Keratinocyte (primary cell): ENCODE results near the gene SPAG5. TPM values are rescaled to one million over a fixed set of nuclear protein-coding genes. Genes with fewer than 3 reads are reported as not detected.

ENCODE experiments used
- DNase-seq: peaks from one replicate; pipeline ENCODE4 v3.0.0-alpha.2; 2011; ENCODE audit warnings: low read depth, missing footprints, low spot score
- FAIRE-seq: peaks from 2 replicates; lab custom pipeline; 2011; peaks lifted over from hg19 to GRCh38; lab: Jason Lieb, UNC
- H2AFZ ChIP-seq: 2 replicates; pipeline ENCODE4 v1.6.0; 2012; ENCODE audit warnings: low read length, control low read depth, inconsistent platforms; ENCODE audit not compliant: control insufficient read depth
- H3K27ac ChIP-seq: 2 replicates; pipeline ENCODE4 v1.5.1; 2011; ENCODE audit warnings: low read length; ENCODE audit not compliant: control insufficient read depth, insufficient read depth
- H3K27me3 ChIP-seq: 3 replicates; pipeline ENCODE4 v1.6.0; 2011; ENCODE audit warnings: low read length; ENCODE audit not compliant: control insufficient read depth, insufficient read depth; ENCODE audit errors: extremely low read depth
- H3K36me3 ChIP-seq, 2 experiments: 2 replicates in 1 of 2; 3 replicates in 1 of 2; pipeline ENCODE4 v1.5.1; 2011; ENCODE audit warnings: low read length in 2 of 2, mild to moderate bottlenecking in 1 of 2; ENCODE audit not compliant: control insufficient read depth in 2 of 2, insufficient read depth in 2 of 2; ENCODE audit errors: extremely low read depth in 1 of 2
- H3K4me1 ChIP-seq: 3 replicates; pipeline ENCODE4 v1.5.1; 2011; ENCODE audit warnings: low read length; ENCODE audit not compliant: control insufficient read depth, insufficient read depth; ENCODE audit errors: extremely low read depth
- H3K4me2 ChIP-seq: 3 replicates; pipeline ENCODE4 v1.6.0; 2011; ENCODE audit warnings: low read depth, low read length; ENCODE audit not compliant: control insufficient read depth, insufficient read depth; ENCODE audit errors: extremely low read depth
- H3K4me3 ChIP-seq, 3 experiments: fragments of 200-600 bp in 1 of 3; sonication (generic) in 1 of 3; 2 replicates in 2 of 3; 3 replicates in 1 of 3; pipeline ENCODE4 v1.5.1; 2011 to 2016; ENCODE audit warnings: low read length in 3 of 3, mild to moderate bottlenecking in 3 of 3, control low read depth in 2 of 3, inconsistent platforms in 1 of 3, low read depth in 1 of 3, mixed read lengths in 1 of 3, mixed run types in 1 of 3, moderate library complexity in 1 of 3; ENCODE audit not compliant: control insufficient read depth in 2 of 3, insufficient read depth in 2 of 3; ENCODE audit errors: extremely low read depth in 1 of 3
- H3K79me2 ChIP-seq: 2 replicates; pipeline ENCODE4 v1.6.0; 2012; ENCODE audit warnings: low read length; ENCODE audit not compliant: control insufficient read depth, insufficient read depth
- H3K9ac ChIP-seq: 3 replicates; pipeline ENCODE4 v1.6.0; 2011; ENCODE audit warnings: low read length; ENCODE audit not compliant: control insufficient read depth, insufficient read depth; ENCODE audit errors: extremely low read depth
- H3K9me1 ChIP-seq: 3 replicates; pipeline ENCODE4 v1.6.0; 2011; ENCODE audit warnings: low read length; ENCODE audit not compliant: control insufficient read depth, insufficient read depth; ENCODE audit errors: extremely low read depth
- H3K9me3 ChIP-seq: 2 replicates; pipeline ENCODE4 v1.5.1; 2012; ENCODE audit warnings: low read depth, low read length; ENCODE audit not compliant: control insufficient read depth
- H4K20me1 ChIP-seq: 3 replicates; pipeline ENCODE4 v1.6.0; 2011; ENCODE audit warnings: low read length; ENCODE audit not compliant: control insufficient read depth, insufficient read depth; ENCODE audit errors: extremely low read depth
- EZH2 ChIP-seq: IDR thresholded peaks from one replicate; pipeline ENCODE4 v1.6.1; 2012; ENCODE audit warnings: inconsistent platforms, mild to moderate bottlenecking, low read length, moderate library complexity
- dilution Hi-C: fragments of 300-500 bp; cut with MboI; formaldehyde crosslinking; loops from one replicate; pipeline ENCODE4 v1.7.0; 2020; ENCODE audit warnings: low sequenced_read_pairs; ENCODE audit not compliant: extremely low pct_ligation_motif_present
- polyA plus RNA-seq, 5 experiments: library from polyadenylated mRNA; depleted of rRNA in 3 of 5; stranded (reverse) in 3 of 5; stranded (forward) in 1 of 5; unstranded in 1 of 5; fragments of >200 nt; gene quantifications; 1 replicate in 1 of 5; 2 replicates in 3 of 5; 3 replicates in 1 of 5; pipeline versions ENCODE4 v1.2.1 to v1.2.3, GENCODE V29; 2011 to 2012; ENCODE audit warnings: missing spikeins in 2 of 5, low read depth in 1 of 5, low replicate concordance in 1 of 5
- TF ChIP-seq, protein P1 (sequence below), 3 experiments: IDR thresholded peaks in 1 of 3; conservative IDR thresholded peaks in 1 of 3; optimal IDR thresholded peaks in 1 of 3; 2 replicates in 2 of 3; 3 replicates in 1 of 3; pipeline versions ENCODE3 to v1.5.1; 2011; ENCODE audit warnings: low read length in 3 of 3, mild to moderate bottlenecking in 3 of 3, moderate library complexity in 2 of 3, control low read depth in 1 of 3, inconsistent platforms in 1 of 3; ENCODE audit not compliant: insufficient read depth in 2 of 3; ENCODE audit errors: extremely low read depth in 1 of 3

Gene SPAG5
- polyA plus RNA-seq, 1 donor (not counting 4 experiments of a cell fraction or from before 2014, with no cell fraction given), result 21.1 TPM

- dilution Hi-C loops, result no loop called here
- H3K4me2 ChIP-seq, result no peak overlapping the region
- no peak overlapping the region for H3K9ac ChIP-seq
- no peak for FAIRE-seq
- no peaks in the 10 kb centered on the region for H3K9me3 ChIP-seq
- H3K27ac ChIP-seq, result no peak overlapping the region
- H3K27me3 ChIP-seq, result no peaks in the 10 kb centered on the region
- no peak for TF ChIP-seq EZH2
- TF ChIP-seq, protein P1, sequence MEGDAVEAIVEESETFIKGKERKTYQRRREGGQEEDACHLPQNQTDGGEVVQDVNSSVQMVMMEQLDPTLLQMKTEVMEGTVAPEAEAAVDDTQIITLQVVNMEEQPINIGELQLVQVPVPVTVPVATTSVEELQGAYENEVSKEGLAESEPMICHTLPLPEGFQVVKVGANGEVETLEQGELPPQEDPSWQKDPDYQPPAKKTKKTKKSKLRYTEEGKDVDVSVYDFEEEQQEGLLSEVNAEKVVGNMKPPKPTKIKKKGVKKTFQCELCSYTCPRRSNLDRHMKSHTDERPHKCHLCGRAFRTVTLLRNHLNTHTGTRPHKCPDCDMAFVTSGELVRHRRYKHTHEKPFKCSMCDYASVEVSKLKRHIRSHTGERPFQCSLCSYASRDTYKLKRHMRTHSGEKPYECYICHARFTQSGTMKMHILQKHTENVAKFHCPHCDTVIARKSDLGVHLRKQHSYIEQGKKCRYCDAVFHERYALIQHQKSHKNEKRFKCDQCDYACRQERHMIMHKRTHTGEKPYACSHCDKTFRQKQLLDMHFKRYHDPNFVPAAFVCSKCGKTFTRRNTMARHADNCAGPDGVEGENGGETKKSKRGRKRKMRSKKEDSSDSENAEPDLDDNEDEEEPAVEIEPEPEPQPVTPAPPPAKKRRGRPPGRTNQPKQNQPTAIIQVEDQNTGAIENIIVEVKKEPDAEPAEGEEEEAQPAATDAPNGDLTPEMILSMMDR (optimal IDR thresholded peaks at IDR 0.05 in 1 of 3, IDR thresholded peaks at IDR 0.05 in 1 of 3, conservative IDR thresholded peaks at IDR 0.05 in 1 of 3; ENCODE audit: extremely low read depth in 1 of 3, insufficient read depth in 2 of 3, low read length in 3 of 3), result no peak
- H3K36me3 ChIP-seq, result peaks cover 60 to 61% of the 10 kb centered on the region in 2 experiments
- H3K79me2 ChIP-seq, result no peaks in the 10 kb centered on the region
- no peak overlapping the region for H2AFZ ChIP-seq
- no peak for DNase-seq
- no peaks in the 10 kb centered on the region for H4K20me1 ChIP-seq
- H3K4me1 ChIP-seq, result no peaks in the 10 kb centered on the region
- H3K9me1 ChIP-seq, result no peaks in the 10 kb centered on the region
- H3K4me3 ChIP-seq, result no peak overlapping the region
Observed at GRCh38 chr17:28620010-28620409, 21.2 kb upstream of the SPAG5 start.

- Histone ChIP-seq H4K20me1 (no peaks in the 10 kb centered on the region), H3K27me3 (no peaks in the 10 kb centered on the region), H3K4me2 (no peak overlapping the region), H3K4me3 (no peak overlapping the region), H3K27ac (no peak overlapping the region), H3K79me2 (no peaks in the 10 kb centered on the region), H3K9me1 (no peaks in the 10 kb centered on the region), H3K36me3 (peaks cover 58 to 60% of the 10 kb centered on the region in 2 experiments), H2AFZ (no peak overlapping the region), H3K9me3 (no peaks in the 10 kb centered on the region), H3K4me1 (no peaks in the 10 kb centered on the region), H3K9ac (no peak overlapping the region)
- no peak for FAIRE-seq
- no peak for TF ChIP-seq EZH2
- TF ChIP-seq, protein P1 (optimal IDR thresholded peaks at IDR 0.05 in 1 of 3, IDR thresholded peaks at IDR 0.05 in 1 of 3, conservative IDR thresholded peaks at IDR 0.05 in 1 of 3; ENCODE audit: extremely low read depth in 1 of 3, insufficient read depth in 2 of 3, low read length in 3 of 3), result no peak
- dilution Hi-C loops, result no loop called here
- no peak for DNase-seq
Observed at GRCh38 chr17:28618464-28618863, 19.6 kb upstream of the SPAG5 start.
